Activated CD8-positive, alpha-beta memory T cell treated with anti-CD3 and anti-CD28 coated beads, Interleukin-2, amount 50 U/mL, for 4 hours (primary cell): ENCODE measurements around the gene ANGPTL2.

Experiments
- DNase-seq: peaks from one replicate; pipeline ENCODE4 v3.0.0-alpha.2; 2020

The ANGPTL2 gene

DNA sequence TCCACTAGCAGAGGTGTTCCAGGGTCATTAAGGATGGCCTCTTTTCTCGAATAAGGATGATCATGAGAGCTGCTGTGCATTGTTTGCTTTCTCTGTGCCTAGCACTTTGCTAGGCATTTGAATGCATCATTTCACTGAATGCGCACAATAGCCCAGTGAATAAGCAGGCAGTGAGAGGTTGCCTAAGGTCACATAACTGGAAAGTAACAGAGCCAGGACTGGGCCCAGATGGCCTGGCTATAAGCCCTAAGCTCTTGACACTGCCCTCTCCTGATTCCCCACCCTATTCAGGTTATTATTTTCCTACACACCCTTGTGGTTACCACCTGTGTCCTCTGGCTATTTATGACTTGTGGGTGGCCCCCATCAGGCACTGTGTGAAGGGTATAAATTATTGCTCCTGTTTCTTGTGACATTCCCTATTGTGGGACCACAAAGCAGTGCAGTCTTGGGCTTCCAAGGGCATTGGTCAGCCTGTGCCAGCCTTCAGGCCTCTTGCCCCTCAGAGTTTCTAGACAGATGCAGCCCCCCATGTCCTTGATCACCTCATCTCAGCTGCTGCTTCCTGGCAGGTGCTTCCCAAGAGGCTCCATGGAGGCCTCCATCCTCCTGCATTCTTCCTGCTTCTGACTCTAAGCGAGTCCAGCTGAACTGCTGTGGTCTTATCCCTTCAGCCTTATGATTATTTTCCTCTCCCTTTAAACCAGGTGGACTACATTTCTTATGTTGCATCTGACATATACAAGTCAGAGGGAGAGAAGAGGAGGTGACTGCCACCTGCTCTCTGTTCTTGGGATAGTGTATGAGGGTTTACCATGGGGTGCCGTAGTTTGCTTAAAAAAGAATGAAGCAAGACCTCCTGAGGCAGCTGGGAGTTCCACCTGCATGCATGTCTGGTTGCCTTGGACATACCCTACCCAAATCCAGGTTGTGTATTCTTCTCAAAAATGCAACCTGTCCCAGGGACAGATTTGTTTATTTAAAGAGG is 47.6 kb downstream of the ANGPTL2 start:
- DNase-seq = no peak

DNA sequence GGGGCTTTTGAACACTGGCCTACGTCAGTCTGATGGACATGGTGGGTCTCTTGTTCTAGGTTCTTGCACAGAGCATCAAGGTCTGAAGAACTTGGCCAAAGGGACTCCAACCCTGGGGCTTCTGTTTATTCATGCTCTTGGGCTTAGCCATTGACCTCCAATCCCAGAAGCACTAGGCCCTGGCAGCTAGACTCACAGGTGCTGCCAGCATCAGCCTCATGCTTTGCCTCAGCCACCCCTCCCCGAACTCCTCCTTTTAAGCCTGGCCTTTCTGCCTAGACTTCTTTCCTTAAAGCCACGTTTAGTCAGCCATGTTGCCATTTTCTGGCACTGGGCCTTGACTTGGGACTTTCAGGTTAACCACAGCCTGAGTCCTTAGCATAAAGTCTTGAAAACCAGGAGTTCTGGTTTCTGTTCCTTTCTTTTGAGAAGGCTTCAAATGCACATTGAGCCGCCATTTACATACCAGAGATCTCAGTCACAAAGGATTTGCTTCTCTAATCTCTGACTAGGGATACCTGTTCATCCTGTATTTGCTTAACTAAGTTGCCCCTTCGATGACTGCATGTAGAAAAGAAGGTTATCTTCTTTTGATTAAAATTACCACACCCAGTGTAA is 54.7 kb downstream of the ANGPTL2 start:
- no peak for DNase-seq

DNA sequence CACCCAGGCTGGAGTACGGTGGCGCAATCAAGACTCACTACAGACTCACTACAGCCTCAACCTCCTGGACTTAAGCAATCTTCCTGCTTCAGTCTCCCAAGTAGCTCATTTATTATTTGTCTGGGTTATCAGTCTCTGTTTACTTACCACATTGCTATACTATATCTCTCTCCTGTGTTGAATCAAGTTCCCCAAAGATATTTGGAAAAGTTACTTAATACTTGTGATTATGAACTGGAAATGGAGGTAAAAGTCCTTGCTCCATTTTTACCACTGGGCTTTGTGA is 55.6 kb downstream of the ANGPTL2 start:
- no peak for DNase-seq

- no peak for DNase-seq
These were observed 56.2 kb downstream of the ANGPTL2 start for GRCh38 chr9:127066060-127066850.

GRCh38 chr9:127065592-127065991 is 56.8 kb downstream of the ANGPTL2 start:
- no peak for DNase-seq

- no peak for DNase-seq
These were observed 58.1 kb downstream of the ANGPTL2 start for GRCh38 chr9:127064335-127064734.

DNA sequence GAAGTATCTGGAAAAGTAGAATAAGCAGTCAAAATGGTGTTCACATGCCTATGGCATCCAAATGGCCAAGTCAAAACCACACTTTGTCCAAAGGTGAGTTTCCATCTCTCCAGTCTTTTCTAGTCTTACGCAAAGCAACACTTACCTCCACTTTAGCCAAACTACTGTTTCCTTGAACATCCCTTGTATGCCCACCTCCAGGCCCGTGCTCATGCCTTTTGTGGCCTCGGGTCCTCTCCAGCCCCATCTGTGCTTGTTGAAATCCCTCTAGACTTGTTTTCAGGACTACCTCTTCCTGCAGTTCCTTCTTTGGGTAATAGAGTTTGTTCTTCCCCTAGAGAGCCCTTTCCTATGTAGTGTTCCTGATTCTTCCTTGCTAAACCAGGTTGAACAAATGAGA is 61.0 kb downstream of the ANGPTL2 start:
- DNase-seq = no peak

- DNase-seq = no peak
These were observed 62.6 kb downstream of the ANGPTL2 start for GRCh38 chr9:127059765-127060361.

DNA sequence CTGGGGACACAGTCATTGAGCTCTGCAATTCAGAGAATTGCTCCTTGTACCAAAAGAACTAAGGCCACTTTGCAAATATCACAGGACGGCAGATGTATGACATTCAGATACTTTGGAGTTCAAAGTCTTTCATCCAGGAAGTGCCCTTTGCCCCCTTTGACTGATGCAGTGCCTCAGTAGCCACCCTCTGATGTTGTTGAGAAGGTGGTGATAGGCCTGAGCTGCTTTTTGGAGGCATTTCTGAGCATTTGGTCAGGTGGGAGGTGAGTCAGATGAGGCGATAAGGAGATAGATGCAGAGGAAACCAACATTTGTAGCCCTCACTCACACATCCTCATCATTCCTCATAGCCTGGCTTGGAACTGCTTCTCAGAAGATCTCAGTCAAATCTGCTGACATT is 63.4 kb downstream of the ANGPTL2 start:
- DNase-seq = no peak

DNA sequence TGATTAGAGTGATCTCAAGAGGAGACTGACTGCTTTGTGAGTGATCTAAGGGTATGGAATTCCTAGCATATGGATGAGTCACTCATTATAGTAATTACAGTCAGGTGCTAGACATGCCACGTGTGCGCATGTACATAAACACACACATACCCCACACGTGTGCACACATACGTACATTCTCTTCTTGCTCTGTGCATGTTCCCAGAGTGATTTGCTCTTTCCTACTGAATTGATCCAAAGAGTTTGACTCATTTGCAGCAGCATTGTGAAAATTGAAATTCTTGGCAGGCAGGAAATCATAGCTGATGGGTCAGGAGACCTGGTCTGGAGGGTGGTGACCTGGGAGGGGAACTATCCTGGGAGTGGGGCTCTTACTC is 63.8 kb downstream of the ANGPTL2 start:
- DNase-seq = no peak

DNA sequence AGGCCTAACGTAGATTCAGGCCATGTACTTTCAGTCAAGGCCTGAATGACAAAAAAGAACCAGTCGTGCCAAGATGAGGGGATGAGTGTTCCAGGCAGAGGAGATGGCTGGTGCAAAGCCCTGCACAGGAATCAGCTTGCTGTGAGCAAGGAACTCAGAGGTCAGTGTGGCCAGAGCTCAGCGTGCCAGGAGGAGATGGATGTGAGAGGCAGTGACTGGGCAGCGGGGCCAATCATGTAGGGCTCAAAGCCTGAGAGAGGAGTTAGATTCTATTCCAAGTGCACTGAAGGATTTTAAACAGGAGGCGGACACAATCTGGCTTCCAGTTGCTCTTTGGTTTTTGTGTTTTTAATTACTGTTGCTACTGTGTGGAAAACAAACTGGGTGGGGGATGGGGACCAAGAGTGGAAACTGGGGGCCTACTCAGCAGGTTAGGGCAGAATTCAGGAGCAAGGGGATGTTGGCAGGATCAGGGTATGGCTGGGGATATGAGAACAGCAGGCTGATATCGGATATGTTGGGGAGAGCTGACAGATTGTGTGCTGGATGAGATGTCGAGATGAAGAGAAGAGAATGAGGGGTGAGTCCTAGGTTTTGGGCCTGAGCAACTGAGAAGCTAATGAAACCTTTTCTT is 64.3 kb downstream of the ANGPTL2 start:
- no peak for DNase-seq

GRCh38 chr9:127056446-127056845 is 66.0 kb downstream of the ANGPTL2 start:
- DNase-seq = no peak

- no peak for DNase-seq
These were observed 66.6 kb downstream of the ANGPTL2 start for GRCh38 chr9:127055745-127056402.

- no peak for DNase-seq
These were observed 68.5 kb downstream of the ANGPTL2 start for GRCh38 chr9:127053960-127054359.

GRCh38 chr9:127053057-127053821 is 69.2 kb downstream of the ANGPTL2 start:
- no peak for DNase-seq

DNA sequence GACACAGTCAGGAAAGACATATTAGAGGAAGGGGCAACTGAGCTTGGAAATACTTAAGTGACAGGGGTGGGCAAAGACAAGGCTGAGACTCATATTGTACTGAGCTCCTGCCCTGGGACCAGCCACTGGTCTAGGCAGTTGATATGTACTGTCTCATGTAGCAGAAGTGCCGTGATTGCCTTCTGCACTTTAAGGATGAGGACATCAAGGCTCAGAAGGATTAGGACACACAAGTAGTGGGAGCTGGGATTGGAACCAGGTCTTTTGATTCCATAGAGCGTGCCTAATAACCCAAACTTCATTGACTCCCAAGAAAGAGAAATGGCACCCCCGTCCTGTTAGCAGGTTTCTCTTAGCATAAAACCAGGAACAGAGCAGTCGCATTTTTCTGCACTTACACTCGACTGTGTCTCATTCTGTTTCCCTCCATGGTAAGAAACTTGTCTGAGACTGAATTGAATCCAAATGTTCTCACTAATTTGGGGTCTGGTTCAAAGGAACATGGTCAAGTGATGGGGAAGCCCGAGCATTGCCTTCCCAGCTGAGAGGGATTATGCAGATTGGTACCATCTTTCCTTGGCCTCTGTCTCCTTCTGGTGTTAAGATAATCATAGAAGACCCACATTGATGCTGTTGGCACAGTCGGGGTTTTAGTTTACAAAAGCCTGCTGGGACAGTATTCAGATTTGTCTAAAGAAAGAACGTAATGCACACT is 70.4 kb downstream of the ANGPTL2 start:
- no peak for DNase-seq

GRCh38 chr9:127050591-127051001 is 71.8 kb downstream of the ANGPTL2 start:
- no peak for DNase-seq

- no peak for DNase-seq
These were observed 72.3 kb downstream of the ANGPTL2 start for GRCh38 chr9:127050152-127050551.

GRCh38 chr9:127049581-127049980 is 72.9 kb downstream of the ANGPTL2 start:
- DNase-seq = no peak

DNA sequence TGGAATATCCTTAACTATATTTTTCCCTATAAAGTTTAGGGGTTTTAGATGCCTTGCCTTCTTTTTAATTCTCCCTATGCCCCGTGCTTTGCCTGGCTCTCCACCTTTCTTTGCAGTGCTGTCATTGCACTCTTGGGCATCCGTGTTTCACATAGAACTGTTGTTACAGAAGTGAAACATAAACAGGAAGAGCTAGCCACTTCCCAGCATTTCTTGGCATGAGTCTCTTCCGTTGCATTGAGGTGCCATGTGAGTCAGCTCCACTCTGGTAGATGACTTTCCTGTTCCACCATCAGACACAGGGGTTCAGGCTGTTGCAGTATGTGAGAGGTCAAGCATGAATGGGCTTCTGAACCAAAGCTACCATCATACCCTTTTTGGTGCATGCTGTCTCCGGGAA is 73.4 kb downstream of the ANGPTL2 start:
- no peak for DNase-seq

DNA sequence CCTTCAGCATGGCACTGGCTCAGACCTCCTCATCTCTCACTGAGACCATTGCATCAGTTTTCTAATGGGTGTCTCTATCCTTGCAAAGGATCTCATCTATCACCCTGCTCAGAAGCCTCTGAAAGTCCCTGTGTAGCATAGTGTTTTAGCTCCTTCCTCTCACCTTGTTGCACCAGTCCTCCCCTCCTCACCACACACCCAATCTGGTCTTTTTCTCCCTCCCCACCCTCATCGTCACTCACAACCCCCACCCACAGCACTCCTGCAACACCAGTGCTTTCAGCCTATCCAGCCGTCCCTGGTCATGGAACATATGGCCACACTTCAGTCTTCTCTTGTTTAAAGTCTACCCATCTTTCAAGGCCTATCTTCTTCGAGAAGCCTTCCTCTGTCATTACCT is 74.5 kb downstream of the ANGPTL2 start:
- DNase-seq = no peak
